HepG2 (cell line): Measurements from ENCODE around the gene RBL1. TPM values are rescaled to one million over a fixed set of nuclear protein-coding genes. Genes with fewer than 3 reads are reported as not detected.

ENCODE experiments used
- ATF7-NPFF ChIP-seq: sonication (generic); formaldehyde crosslinking; IDR thresholded peaks from 2 replicates; pipeline ENCODE4 v1.8.1; 2023; ENCODE audit warnings: mild to moderate bottlenecking, low read depth, missing genetic modification reagents, moderate library complexity
- CREB1 ChIP-seq, 2 experiments: fragments of 450-650 bp in 1 of 2; IDR thresholded peaks; 2 replicates each; pipeline ENCODE4 v1.6.1; 2016 to 2017; ENCODE audit warnings: control low read depth in 1 of 2, mild to moderate bottlenecking in 1 of 2, missing compliant biosample characterization in 1 of 2, missing genetic modification characterization in 1 of 2
- ELF1 ChIP-seq: sonication (generic); formaldehyde crosslinking; IDR thresholded peaks from 2 replicates; pipeline ENCODE4 v1.4.0; 2020; ENCODE audit warnings: missing genetic modification reagents
- ETV5 ChIP-seq: IDR thresholded peaks from 2 replicates; pipeline ENCODE4 v1.6.1; 2018; ENCODE audit warnings: missing biosample characterization, missing genetic modification reagents, inconsistent platforms, borderline replicate concordance
- HMGA1 ChIP-seq: sonication (generic); formaldehyde crosslinking; conservative IDR thresholded peaks from 2 replicates; pipeline ENCODE4 v1.4.0; 2020; ENCODE audit warnings: missing genetic modification reagents
- HNF4G ChIP-seq, 2 experiments: sonication (generic) in 1 of 2; formaldehyde crosslinking in 1 of 2; IDR thresholded peaks; 2 replicates each; pipeline versions ENCODE4 v1.4.0 to v1.6.1; 2011 to 2020; ENCODE audit warnings: borderline replicate concordance in 2 of 2, low read depth in 2 of 2, mild to moderate bottlenecking in 2 of 2, low read length in 1 of 2, missing genetic modification reagents in 1 of 2, moderate library complexity in 1 of 2
- KAT7 ChIP-seq: IDR thresholded peaks from 2 replicates; pipeline ENCODE4 v1.6.1; 2018; ENCODE audit warnings: borderline replicate concordance, missing compliant biosample characterization
- MATR3 ChIP-seq: sonication (generic); formaldehyde crosslinking; IDR thresholded peaks from 2 replicates; pipeline ENCODE4 v1.4.0; 2020; ENCODE audit warnings: missing genetic modification reagents
- MLLT10 ChIP-seq: sonication (generic); formaldehyde crosslinking; IDR thresholded peaks from 2 replicates; pipeline ENCODE4 v1.4.0; 2020; ENCODE audit warnings: missing genetic modification reagents
- NFYC ChIP-seq: IDR thresholded peaks from 2 replicates; pipeline ENCODE4 v1.6.1; 2016; ENCODE audit warnings: missing genetic modification reagents, missing compliant biosample characterization
- PHF21A ChIP-seq: sonication (generic); formaldehyde crosslinking; IDR thresholded peaks from 2 replicates; pipeline ENCODE4 v1.5.0; 2020; ENCODE audit warnings: mild to moderate bottlenecking, missing genetic modification reagents
- RAD21 ChIP-seq: fragments of 450-650 bp; formaldehyde crosslinking; IDR thresholded peaks from 2 replicates; pipeline ENCODE4 v1.5.0; 2020; ENCODE audit warnings: mild to moderate bottlenecking
- SCMH1 ChIP-seq: sonication (generic); formaldehyde crosslinking; IDR thresholded peaks from 2 replicates; pipeline ENCODE4 v1.9.0; 2021; ENCODE audit warnings: missing genetic modification reagents, mild to moderate bottlenecking, borderline replicate concordance
- ZNF234 ChIP-seq: sonication (generic); formaldehyde crosslinking; conservative IDR thresholded peaks from 2 replicates; pipeline ENCODE4 v1.5.1; 2020; ENCODE audit warnings: mild to moderate bottlenecking, missing genetic modification reagents
- ZNF264 ChIP-seq: sonication (generic); formaldehyde crosslinking; IDR thresholded peaks from 2 replicates; pipeline ENCODE4 v1.4.0; 2020; ENCODE audit warnings: missing genetic modification reagents
- ZNF703 ChIP-seq: sonication (generic); formaldehyde crosslinking; IDR thresholded peaks from 2 replicates; pipeline ENCODE4 v1.5.1; 2020; ENCODE audit warnings: missing genetic modification reagents, mild to moderate bottlenecking, moderate library complexity, borderline replicate concordance
- ZNF788 ChIP-seq: sonication (generic); formaldehyde crosslinking; IDR thresholded peaks from 2 replicates; pipeline ENCODE4 v1.5.0; 2020; ENCODE audit warnings: mild to moderate bottlenecking, missing genetic modification reagents, borderline replicate concordance
- polyA plus RNA-seq, 8 experiments: library from polyadenylated mRNA; depleted of rRNA in 3 of 8; stranded (reverse) in 7 of 8; unstranded in 1 of 8; fragments of >200 nt; fragmentation: Illumina TruSeq in 4 of 8; extraction: Trizol in 4 of 8; gene quantifications; 2 replicates each; pipeline versions ENCODE4 v1.2.1 to v1.2.3, GENCODE V29; 2011 to 2016; ENCODE audit warnings: low read depth in 4 of 8, missing spikeins in 1 of 8, mixed read lengths in 1 of 8; ENCODE audit not compliant: insufficient read depth in 1 of 8
- total RNA-seq, 5 experiments: library from RNA; depleted of rRNA; stranded (reverse); fragments of >200 nt; fragmentation: Illumina TruSeq; extraction: Trizol; gene quantifications; 2 replicates each; pipeline ENCODE4 v1.2.3, GENCODE V29; 2016; ENCODE audit warnings: low read depth in 1 of 5
- TF ChIP-seq, protein P1 (sequence below): sonication (generic); formaldehyde crosslinking; IDR thresholded peaks from 2 replicates; pipeline ENCODE4 v1.4.0; 2020; ENCODE audit warnings: low read depth, mild to moderate bottlenecking, missing genetic modification reagents
- TF ChIP-seq, protein P2 (sequence below): sonication (generic); formaldehyde crosslinking; IDR thresholded peaks from 2 replicates; pipeline ENCODE4 v1.4.0; 2020; ENCODE audit warnings: mild to moderate bottlenecking, missing genetic modification reagents, borderline replicate concordance
- TF ChIP-seq, protein P3 (sequence below): sonication (generic); formaldehyde crosslinking; IDR thresholded peaks from 2 replicates; pipeline ENCODE4 v1.8.0; 2022; ENCODE audit warnings: mild to moderate bottlenecking, missing genetic modification reagents
- TF ChIP-seq, protein P4 (sequence below): IDR thresholded peaks from 2 replicates; pipeline ENCODE4 v1.6.1; 2016; ENCODE audit warnings: mild to moderate bottlenecking

RBL1 gene
- total and polyA plus RNA-seq, 2 of the 13 experiments (the other 11 are each of a cell fraction or from before 2014, with no cell fraction given) = 6.0 to 27.5 TPM

GRCh38 chr20:37081717-37082289, 14.0 kb downstream of the RBL1 start (continued):
- no peak for TF ChIP-seq ZNF788 (CRISPR knock-in tag)
- TF ChIP-seq, protein P1, sequence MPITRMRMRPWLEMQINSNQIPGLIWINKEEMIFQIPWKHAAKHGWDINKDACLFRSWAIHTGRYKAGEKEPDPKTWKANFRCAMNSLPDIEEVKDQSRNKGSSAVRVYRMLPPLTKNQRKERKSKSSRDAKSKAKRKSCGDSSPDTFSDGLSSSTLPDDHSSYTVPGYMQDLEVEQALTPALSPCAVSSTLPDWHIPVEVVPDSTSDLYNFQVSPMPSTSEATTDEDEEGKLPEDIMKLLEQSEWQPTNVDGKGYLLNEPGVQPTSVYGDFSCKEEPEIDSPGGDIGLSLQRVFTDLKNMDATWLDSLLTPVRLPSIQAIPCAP = no peak
- no peak for TF ChIP-seq HNF4G (IDR thresholded peaks at IDR 0.05; ENCODE audit: borderline replicate concordance, low read depth, low read length)
- TF ChIP-seq HNF4G (CRISPR knock-in tag; IDR thresholded peaks at IDR 0.05; ENCODE audit: borderline replicate concordance, low read depth) = no peak
- TF ChIP-seq SCMH1 (CRISPR knock-in tag) = no peak
- no peak for TF ChIP-seq ETV5
- TF ChIP-seq MATR3 (CRISPR knock-in tag) = no peak
- TF ChIP-seq, protein P2, sequence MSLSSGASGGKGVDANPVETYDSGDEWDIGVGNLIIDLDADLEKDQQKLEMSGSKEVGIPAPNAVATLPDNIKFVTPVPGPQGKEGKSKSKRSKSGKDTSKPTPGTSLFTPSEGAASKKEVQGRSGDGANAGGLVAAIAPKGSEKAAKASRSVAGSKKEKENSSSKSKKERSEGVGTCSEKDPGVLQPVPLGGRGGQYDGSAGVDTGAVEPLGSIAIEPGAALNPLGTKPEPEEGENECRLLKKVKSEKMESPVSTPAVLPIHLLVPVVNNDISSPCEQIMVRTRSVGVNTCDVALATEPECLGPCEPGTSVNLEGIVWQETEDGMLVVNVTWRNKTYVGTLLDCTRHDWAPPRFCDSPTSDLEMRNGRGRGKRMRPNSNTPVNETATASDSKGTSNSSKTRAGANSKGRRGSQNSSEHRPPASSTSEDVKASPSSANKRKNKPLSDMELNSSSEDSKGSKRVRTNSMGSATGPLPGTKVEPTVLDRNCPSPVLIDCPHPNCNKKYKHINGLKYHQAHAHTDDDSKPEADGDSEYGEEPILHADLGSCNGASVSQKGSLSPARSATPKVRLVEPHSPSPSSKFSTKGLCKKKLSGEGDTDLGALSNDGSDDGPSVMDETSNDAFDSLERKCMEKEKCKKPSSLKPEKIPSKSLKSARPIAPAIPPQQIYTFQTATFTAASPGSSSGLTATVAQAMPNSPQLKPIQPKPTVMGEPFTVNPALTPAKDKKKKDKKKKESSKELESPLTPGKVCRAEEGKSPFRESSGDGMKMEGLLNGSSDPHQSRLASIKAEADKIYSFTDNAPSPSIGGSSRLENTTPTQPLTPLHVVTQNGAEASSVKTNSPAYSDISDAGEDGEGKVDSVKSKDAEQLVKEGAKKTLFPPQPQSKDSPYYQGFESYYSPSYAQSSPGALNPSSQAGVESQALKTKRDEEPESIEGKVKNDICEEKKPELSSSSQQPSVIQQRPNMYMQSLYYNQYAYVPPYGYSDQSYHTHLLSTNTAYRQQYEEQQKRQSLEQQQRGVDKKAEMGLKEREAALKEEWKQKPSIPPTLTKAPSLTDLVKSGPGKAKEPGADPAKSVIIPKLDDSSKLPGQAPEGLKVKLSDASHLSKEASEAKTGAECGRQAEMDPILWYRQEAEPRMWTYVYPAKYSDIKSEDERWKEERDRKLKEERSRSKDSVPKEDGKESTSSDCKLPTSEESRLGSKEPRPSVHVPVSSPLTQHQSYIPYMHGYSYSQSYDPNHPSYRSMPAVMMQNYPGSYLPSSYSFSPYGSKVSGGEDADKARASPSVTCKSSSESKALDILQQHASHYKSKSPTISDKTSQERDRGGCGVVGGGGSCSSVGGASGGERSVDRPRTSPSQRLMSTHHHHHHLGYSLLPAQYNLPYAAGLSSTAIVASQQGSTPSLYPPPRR = no peak
- no peak for TF ChIP-seq ZNF234
- TF ChIP-seq KAT7 (CRISPR knock-in tag) = no peak
- TF ChIP-seq, protein P3, sequence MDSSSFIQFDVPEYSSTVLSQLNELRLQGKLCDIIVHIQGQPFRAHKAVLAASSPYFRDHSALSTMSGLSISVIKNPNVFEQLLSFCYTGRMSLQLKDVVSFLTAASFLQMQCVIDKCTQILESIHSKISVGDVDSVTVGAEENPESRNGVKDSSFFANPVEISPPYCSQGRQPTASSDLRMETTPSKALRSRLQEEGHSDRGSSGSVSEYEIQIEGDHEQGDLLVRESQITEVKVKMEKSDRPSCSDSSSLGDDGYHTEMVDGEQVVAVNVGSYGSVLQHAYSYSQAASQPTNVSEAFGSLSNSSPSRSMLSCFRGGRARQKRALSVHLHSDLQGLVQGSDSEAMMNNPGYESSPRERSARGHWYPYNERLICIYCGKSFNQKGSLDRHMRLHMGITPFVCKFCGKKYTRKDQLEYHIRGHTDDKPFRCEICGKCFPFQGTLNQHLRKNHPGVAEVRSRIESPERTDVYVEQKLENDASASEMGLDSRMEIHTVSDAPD (CRISPR knock-in tag) = 0 out of 2 replicates have a peak, but pooled peaks have one; percentile 18
- TF ChIP-seq, protein P4, sequence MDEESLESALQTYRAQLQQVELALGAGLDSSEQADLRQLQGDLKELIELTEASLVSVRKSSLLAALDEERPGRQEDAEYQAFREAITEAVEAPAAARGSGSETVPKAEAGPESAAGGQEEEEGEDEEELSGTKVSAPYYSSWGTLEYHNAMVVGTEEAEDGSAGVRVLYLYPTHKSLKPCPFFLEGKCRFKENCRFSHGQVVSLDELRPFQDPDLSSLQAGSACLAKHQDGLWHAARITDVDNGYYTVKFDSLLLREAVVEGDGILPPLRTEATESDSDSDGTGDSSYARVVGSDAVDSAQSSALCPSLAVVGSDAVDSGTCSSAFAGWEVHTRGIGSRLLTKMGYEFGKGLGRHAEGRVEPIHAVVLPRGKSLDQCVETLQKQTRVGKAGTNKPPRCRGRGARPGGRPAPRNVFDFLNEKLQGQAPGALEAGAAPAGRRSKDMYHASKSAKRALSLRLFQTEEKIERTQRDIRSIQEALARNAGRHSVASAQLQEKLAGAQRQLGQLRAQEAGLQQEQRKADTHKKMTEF = no peak
- TF ChIP-seq RAD21 (CRISPR knock-in tag) = no peak
- TF ChIP-seq ELF1 (CRISPR knock-in tag) = no peak
- TF ChIP-seq ZNF703 (CRISPR knock-in tag) = no peak
- no peak for TF ChIP-seq NFYC
- no peak for TF ChIP-seq ZNF264
- TF ChIP-seq HMGA1 = no peak
- no peak for TF ChIP-seq CREB1 (IDR thresholded peaks at IDR 0.05)
- no peak for TF ChIP-seq CREB1 (CRISPR knock-in tag; IDR thresholded peaks at IDR 0.05)
- TF ChIP-seq PHF21A (CRISPR knock-in tag) = peak; percentile 18; the same call in 1 of the 2 replicates
- no peak for TF ChIP-seq MLLT10
- no peak for TF ChIP-seq ATF7-NPFF (CRISPR knock-in tag)
